B cell (primary cell): Measurements from ENCODE around the gene GDAP1L1. TPM values are rescaled to one million over a fixed set of nuclear protein-coding genes. Genes with fewer than 3 reads are reported as not detected.

Experiments
- ATAC-seq: fragments of 200-7000 bp; cut with Tn5 transposase; one replicate; pipeline ENCODE4 v1.10.0; 2021; ENCODE audit warnings: low read depth, mild to moderate bottlenecking, moderate number of reproducible peaks, moderate library complexity
- CTCF ChIA-PET: fragments of 350-600 bp; sonication (Branson Sonifier 250); formaldehyde crosslinking; loops from one replicate; lab custom pipeline; 2021; ENCODE audit warnings: antibody characterized with exemption, inconsistent platforms; lab: Charles Lee
- POLR2A ChIA-PET: fragments of 350-600 bp; sonication (Branson Sonifier 250); formaldehyde crosslinking; loops from one replicate; lab custom pipeline; 2021; ENCODE audit warnings: antibody characterized with exemption; lab: Charles Lee
- DNase-seq: peaks from one replicate; pipeline ENCODE4 v3.0.0; 2013
- H2AFZ ChIP-seq: 2 replicates; pipeline ENCODE4 v1.6.1; 2012; ENCODE audit warnings: mild to moderate bottlenecking, low read depth, low read length; ENCODE audit not compliant: insufficient read depth, poor library complexity, severe bottlenecking
- H3K27ac ChIP-seq, 2 donors: 1 replicate in 1 of 2; 2 replicates in 1 of 2; pipeline ENCODE4 v1.5.1; 2012 to 2013; ENCODE audit warnings: low read length in 2 of 2, mild to moderate bottlenecking in 2 of 2, moderate library complexity in 1 of 2
- H3K27me3 ChIP-seq, 4 experiments: fragments of 200-600 bp in 1 of 4; sonication (generic) in 1 of 4; replicated peaks in 1 of 4; 1 replicate in 2 of 4; 2 replicates in 2 of 4; pipeline versions ENCODE4 v1.6.1 to v1.7.0; 2013 to 2016; ENCODE audit warnings: low read length in 3 of 4, mild to moderate bottlenecking in 2 of 4, mixed read lengths in 1 of 4, moderate library complexity in 1 of 4; ENCODE audit not compliant: insufficient read depth in 4 of 4, control insufficient read depth in 3 of 4; ENCODE audit errors: control extremely low read depth in 1 of 4
- H3K36me3 ChIP-seq, 2 experiments: replicated peaks in 1 of 2; 1 replicate in 1 of 2; 2 replicates in 1 of 2; pipeline versions ENCODE4 v1.6.1 to v1.7.1; 2013; ENCODE audit warnings: low read length in 1 of 2; ENCODE audit not compliant: insufficient read depth in 2 of 2, control insufficient read depth in 1 of 2; ENCODE audit errors: control extremely low read depth in 1 of 2, extremely low read depth in 1 of 2
- H3K4me1 ChIP-seq, 2 donors: fragments of 200-600 bp in 1 of 2; sonication (generic) in 1 of 2; 1 replicate in 1 of 2; 2 replicates in 1 of 2; pipeline versions ENCODE4 v1.5.1 to v1.6.1; 2013 to 2017; ENCODE audit warnings: low read length in 2 of 2; ENCODE audit not compliant: control insufficient read depth in 2 of 2, insufficient read depth in 2 of 2
- H3K4me2 ChIP-seq: replicated peaks from 2 replicates; pipeline ENCODE3; 2012; ENCODE audit warnings: mild to moderate bottlenecking, low read depth, low read length; ENCODE audit not compliant: poor library complexity, severe bottlenecking
- H3K4me3 ChIP-seq, 5 experiments: fragments of 200-600 bp in 1 of 5; sonication (generic) in 1 of 5; 1 replicate in 3 of 5; 2 replicates in 2 of 5; pipeline versions ENCODE4 v1.5.1 to v1.7.0; 2011 to 2016; ENCODE audit warnings: low read length in 4 of 5, mild to moderate bottlenecking in 4 of 5, low read depth in 2 of 5, control low read depth in 1 of 5, moderate library complexity in 1 of 5; ENCODE audit not compliant: insufficient read depth in 1 of 5; ENCODE audit errors: control extremely low read depth in 1 of 5, extremely low read depth in 1 of 5
- H3K79me2 ChIP-seq: fragments of 200-600 bp; sonication (generic); one replicate; pipeline ENCODE4 v1.6.0; 2016; ENCODE audit warnings: low read length; ENCODE audit not compliant: control insufficient read depth, insufficient read depth
- H3K9ac ChIP-seq: fragments of 200-600 bp; sonication (generic); 2 replicates; pipeline ENCODE4 v1.6.1; 2017; ENCODE audit warnings: mild to moderate bottlenecking, low read length, moderate library complexity
- H3K9me3 ChIP-seq, 3 donors: one replicate each; pipeline versions ENCODE4 v1.6.1 to v1.7.1; 2013; ENCODE audit warnings: low read length in 2 of 3; ENCODE audit not compliant: control insufficient read depth in 2 of 3, insufficient read depth in 1 of 3; ENCODE audit errors: control extremely low read depth in 1 of 3
- H4K20me1 ChIP-seq: 2 replicates; pipeline ENCODE4 v1.6.0; 2012; ENCODE audit warnings: mild to moderate bottlenecking, low read length; ENCODE audit not compliant: insufficient read depth, control insufficient read depth, poor library complexity, severe bottlenecking
- H3K27ac Mint-ChIP-seq: one replicate; pipeline ENCODE4 v1.8.0; 2021; ENCODE audit warnings: mixed read lengths
- H3K27me3 Mint-ChIP-seq: one replicate; pipeline ENCODE4 v1.8.0; 2021; ENCODE audit warnings: mixed read lengths
- H3K4me1 Mint-ChIP-seq: one replicate; pipeline ENCODE4 v1.8.0; 2021; ENCODE audit warnings: mixed read lengths
- H3K4me3 Mint-ChIP-seq: one replicate; pipeline ENCODE4 v1.8.0; 2021; ENCODE audit warnings: mixed read lengths
- H3K9me3 Mint-ChIP-seq: one replicate; pipeline ENCODE4 v1.8.0; 2022; ENCODE audit warnings: mixed read lengths; ENCODE audit not compliant: insufficient read depth
- EZH2 ChIP-seq: IDR thresholded peaks from 2 replicates; pipeline ENCODE4 v1.6.1; 2012; ENCODE audit warnings: borderline replicate concordance, low read depth, mild to moderate bottlenecking, moderate library complexity, low read length; ENCODE audit not compliant: insufficient read depth, poor library complexity, severe bottlenecking
- WGBS: methylation state at CpG from one replicate; pipeline ENCODE4 v1.1.5; 2013; ENCODE audit warnings: missing lambda C conversion rate; ENCODE audit not compliant: insufficient coverage; 5-methylcytosine and 5-hydroxymethylcytosine counted together
- intact Hi-C: fragments of 100-400 bp; cut with micrococcal nuclease; formaldehyde crosslinking; loops from one replicate; pipeline ENCODE4 v1.10.0; 2022
- polyA plus RNA-seq: library from polyadenylated mRNA; depleted of rRNA; stranded (reverse); fragments of >200 nt; gene quantifications from 2 replicates; pipeline ENCODE4 v1.2.3, GENCODE V29; 2012
- total RNA-seq, 2 donors: library from RNA; stranded (reverse); fragments of 120-200 nt in 1 of 2; gene quantifications; 1 replicate in 1 of 2; 2 replicates in 1 of 2; pipeline versions ENCODE4 v1.2.3 to v1.2.4, GENCODE V29; 2013 to 2022
- TF ChIP-seq, protein P1 (sequence below): fragments of 200-600 bp; IDR thresholded peaks from one replicate; pipeline ENCODE4 v1.8.0; 2022; ENCODE audit warnings: antibody characterized with exemption, mild to moderate bottlenecking

Gene GDAP1L1
- total and polyA plus RNA-seq, 2 donors (not counting 1 experiment from before 2014, with no cell fraction given): not detected

DNA sequence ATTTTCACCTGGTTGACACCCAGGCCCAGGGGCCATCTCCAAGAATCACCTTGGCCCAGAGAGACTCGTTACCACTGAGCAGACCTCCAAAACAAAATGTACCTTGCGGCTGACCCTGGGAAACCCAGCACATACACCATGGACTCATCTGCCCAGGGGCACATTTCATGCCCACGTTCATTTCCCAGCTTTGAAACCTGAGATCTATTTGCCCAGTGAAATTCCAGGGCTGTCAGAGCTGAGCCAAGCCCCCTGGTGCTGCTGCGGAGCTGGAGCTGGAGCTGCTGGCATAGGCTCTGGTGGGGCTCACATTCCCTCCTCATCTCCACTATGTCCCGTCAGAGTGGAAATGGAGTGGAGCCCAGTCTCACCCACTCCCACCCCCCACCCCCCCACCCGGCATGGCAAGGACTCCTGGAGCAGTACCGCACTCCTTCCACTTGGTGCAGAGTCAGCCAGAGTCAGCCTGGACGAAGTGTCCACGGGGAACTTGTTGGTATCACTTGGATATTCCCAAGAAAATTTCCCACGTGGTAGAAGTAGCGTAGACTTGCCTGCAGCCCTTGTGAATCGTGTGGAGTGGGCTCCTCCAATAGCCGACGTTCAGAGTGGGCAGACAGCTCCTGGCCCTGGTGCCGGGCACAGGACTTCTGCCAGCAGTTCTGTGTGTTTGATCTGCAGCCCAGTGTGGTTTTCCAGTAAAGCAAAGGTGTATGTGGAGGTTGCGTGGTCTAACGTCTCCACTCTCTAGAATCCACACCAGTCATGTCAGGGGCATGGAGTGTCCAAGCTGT lies 18.4 kb upstream of the GDAP1L1 start:
- CTCF ChIA-PET: interaction anchor here (0.8 to 1.6 kb wide), 3 partner anchors 11 to 83 kb away, joined by 3 to 8 read pairs (median 3); partner anchors contain the start of gene FITM2

DNA sequence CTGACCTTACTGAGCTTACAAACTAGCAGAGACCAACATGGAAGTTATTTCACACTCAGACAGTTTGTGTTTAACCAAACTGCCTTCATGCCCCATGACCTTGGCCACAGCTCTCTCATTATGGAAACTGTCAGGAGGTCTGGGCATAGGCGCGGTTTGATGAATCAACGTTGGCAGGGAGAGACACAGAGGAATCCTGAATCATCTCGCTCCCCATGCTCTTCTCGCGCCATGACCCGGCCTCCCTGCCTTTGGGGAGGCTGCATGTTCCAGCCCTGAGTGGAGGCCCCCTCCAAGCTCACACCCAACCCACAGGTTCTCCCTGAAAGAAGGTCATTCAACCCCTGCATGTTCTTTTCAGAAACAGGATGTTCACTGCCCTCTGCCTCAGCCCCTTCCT lies 15.9 kb upstream of the GDAP1L1 start:
- ChIA-PET POLR2A (no interaction called here), CTCF (no interaction called here)
- H3K4me2 ChIP-seq: no peak overlapping the region
- H3K4me1 ChIP-seq: no peaks in the 10 kb centered on the region
- Mint-ChIP-seq H3K4me1 (no peaks in the 10 kb centered on the region), H3K9me3 (no peaks in the 10 kb centered on the region), H3K4me3 (no peak overlapping the region), H3K27me3 (peaks cover 3% of the 10 kb centered on the region), H3K27ac (no peak overlapping the region)
- intact Hi-C loops: no loop called here
- ATAC-seq (no peak), DNase-seq (no peak)
- TF ChIP-seq, protein P1, sequence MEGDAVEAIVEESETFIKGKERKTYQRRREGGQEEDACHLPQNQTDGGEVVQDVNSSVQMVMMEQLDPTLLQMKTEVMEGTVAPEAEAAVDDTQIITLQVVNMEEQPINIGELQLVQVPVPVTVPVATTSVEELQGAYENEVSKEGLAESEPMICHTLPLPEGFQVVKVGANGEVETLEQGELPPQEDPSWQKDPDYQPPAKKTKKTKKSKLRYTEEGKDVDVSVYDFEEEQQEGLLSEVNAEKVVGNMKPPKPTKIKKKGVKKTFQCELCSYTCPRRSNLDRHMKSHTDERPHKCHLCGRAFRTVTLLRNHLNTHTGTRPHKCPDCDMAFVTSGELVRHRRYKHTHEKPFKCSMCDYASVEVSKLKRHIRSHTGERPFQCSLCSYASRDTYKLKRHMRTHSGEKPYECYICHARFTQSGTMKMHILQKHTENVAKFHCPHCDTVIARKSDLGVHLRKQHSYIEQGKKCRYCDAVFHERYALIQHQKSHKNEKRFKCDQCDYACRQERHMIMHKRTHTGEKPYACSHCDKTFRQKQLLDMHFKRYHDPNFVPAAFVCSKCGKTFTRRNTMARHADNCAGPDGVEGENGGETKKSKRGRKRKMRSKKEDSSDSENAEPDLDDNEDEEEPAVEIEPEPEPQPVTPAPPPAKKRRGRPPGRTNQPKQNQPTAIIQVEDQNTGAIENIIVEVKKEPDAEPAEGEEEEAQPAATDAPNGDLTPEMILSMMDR: no peak
- TF ChIP-seq EZH2: no peak
- H3K4me3 ChIP-seq: no peak overlapping the region
- H4K20me1 ChIP-seq: no peaks in the 10 kb centered on the region
- H3K36me3 ChIP-seq: no peaks in the 10 kb centered on the region
- no peak overlapping the region for H2AFZ ChIP-seq
- no peaks in the 10 kb centered on the region for H3K9me3 ChIP-seq
- WGBS: 77% methylated on average over 7 of the region's 7 CpGs
- no peak overlapping the region for H3K9ac ChIP-seq
- no peaks in the 10 kb centered on the region for H3K27me3 ChIP-seq
- no peaks in the 10 kb centered on the region for H3K79me2 ChIP-seq
- H3K27ac ChIP-seq: no peak overlapping the region

More for the DNA sequence above, 18.4 kb upstream of the GDAP1L1 start:
- no peaks in the 10 kb centered on the region for H3K9me3 ChIP-seq
- no peak for DNase-seq
- H3K27ac Mint-ChIP-seq: no peak overlapping the region
- H3K4me3 Mint-ChIP-seq: no peak overlapping the region
- ATAC-seq: no peak
- H3K4me3 ChIP-seq: no peak overlapping the region
- H3K9me3 Mint-ChIP-seq: no peaks in the 10 kb centered on the region
- no peak overlapping the region for H2AFZ ChIP-seq
- POLR2A ChIA-PET: no interaction called here
- H3K4me1 ChIP-seq: no peaks in the 10 kb centered on the region
- no peaks in the 10 kb centered on the region for H3K36me3 ChIP-seq
- H3K27me3 Mint-ChIP-seq: peaks cover 3% of the 10 kb centered on the region
- 85% methylated on average over 11 of the region's 17 CpGs for WGBS
- H3K4me2 ChIP-seq: no peak overlapping the region
- intact Hi-C loops: no loop called here
- TF ChIP-seq, protein P1: no peak
- no peak for TF ChIP-seq EZH2
- H3K27me3 ChIP-seq: no peaks in the 10 kb centered on the region
- no peaks in the 10 kb centered on the region for H3K79me2 ChIP-seq
- no peak overlapping the region for H3K27ac ChIP-seq
- no peaks in the 10 kb centered on the region for H4K20me1 ChIP-seq
- H3K4me1 Mint-ChIP-seq: no peaks in the 10 kb centered on the region
- H3K9ac ChIP-seq: no peak overlapping the region
